CD4-positive, alpha-beta T cell treated with Interferon alpha-2 for 1 hour (primary cell): Measurements from ENCODE around the gene PITPNC1.
"Not testable (repeated sequence)": the region's sequence is repeated elsewhere in the genome, so short reads cannot be mapped to it uniquely, and the experiment has no call there.

Experiments used
- DNase-seq, 2 donors: peaks; one replicate each; pipeline ENCODE4 v3.0.0-alpha.2; 2020 to 2022

PITPNC1 gene

GRCh38 chr17:67491009-67491680 is 114.1 kb downstream of the PITPNC1 start:
- DNase-seq: peak in 1 of 2 donors; percentile 57

- DNase-seq: no peak
These were observed 114.6 kb downstream of the PITPNC1 start for GRCh38 chr17:67491681-67492024.

GRCh38 chr17:67492251-67492740 is 115.2 kb downstream of the PITPNC1 start:
- no peak for DNase-seq

GRCh38 chr17:67492824-67493517 is 115.9 kb downstream of the PITPNC1 start:
- no peak for DNase-seq

GRCh38 chr17:67493812-67494211 is 116.7 kb downstream of the PITPNC1 start:
- DNase-seq: no peak

- not testable (repeated sequence) for DNase-seq
These were observed 118.5 kb downstream of the PITPNC1 start for GRCh38 chr17:67495534-67495933.

- no peak for DNase-seq
These were observed 119.2 kb downstream of the PITPNC1 start for GRCh38 chr17:67496286-67496685.

- DNase-seq: no peak
These were observed 122.6 kb downstream of the PITPNC1 start for GRCh38 chr17:67499685-67500084.

- DNase-seq: no peak
These were observed 123.2 kb downstream of the PITPNC1 start for GRCh38 chr17:67500261-67500660.

- no peak for DNase-seq
These were observed 123.7 kb downstream of the PITPNC1 start for GRCh38 chr17:67500677-67501300.

- DNase-seq: peak in 1 of 2 donors; percentile 17
These were observed 125.1 kb downstream of the PITPNC1 start for GRCh38 chr17:67502151-67502550.

GRCh38 chr17:67503184-67503583 is 126.1 kb downstream of the PITPNC1 start:
- DNase-seq: no peak

- no peak for DNase-seq
These were observed 126.7 kb downstream of the PITPNC1 start for GRCh38 chr17:67503739-67504138.

- DNase-seq: no peak
These were observed 127.1 kb downstream of the PITPNC1 start for GRCh38 chr17:67504182-67504581.

- no peak for DNase-seq
These were observed 129.9 kb downstream of the PITPNC1 start for GRCh38 chr17:67506966-67507365.

- peak in 1 of 2 donors; percentile 19 for DNase-seq
These were observed 132.6 kb downstream of the PITPNC1 start for GRCh38 chr17:67509390-67510287.

GRCh38 chr17:67511012-67511411 is 133.9 kb downstream of the PITPNC1 start:
- DNase-seq: no peak

GRCh38 chr17:67511804-67512203 is 134.7 kb downstream of the PITPNC1 start:
- no peak for DNase-seq

GRCh38 chr17:67514998-67515397 is 137.9 kb downstream of the PITPNC1 start:
- no peak for DNase-seq

- no peak for DNase-seq
These were observed 138.5 kb downstream of the PITPNC1 start for GRCh38 chr17:67515490-67516083.

- DNase-seq: not testable (repeated sequence)
These were observed 139.5 kb downstream of the PITPNC1 start for GRCh38 chr17:67516571-67516970.

GRCh38 chr17:67517325-67517724 is 140.2 kb downstream of the PITPNC1 start:
- DNase-seq: no peak
